K562 (cell line): ENCODE measurements around the gene NSUN2. TPM values are rescaled to one million over a fixed set of nuclear protein-coding genes. Genes with fewer than 3 reads are reported as not detected.

ENCODE experiments used
- ATAC-seq: fragments of 200-7000 bp; cut with Tn5 transposase; 3 replicates; pipeline ENCODE4 v1.9.1; 2020; ENCODE audit warnings: moderate library complexity
- BruUV-seq: library from RNA; stranded (reverse); fragments of 400-500 nt; replicated peaks from 2 replicates; lab custom pipeline; 2021; lab: Mats Ljungman, UMichigan
- CTCF ChIA-PET: fragments of 300-600 bp; formaldehyde crosslinking; extraction: SDS; loops from one replicate; lab custom pipeline; 2021; ENCODE audit warnings: low intra/inter-chr PET ratio; lab: Yijun Ruan, JAX
- POLR2A ChIA-PET: fragments of 300-600, 350-650 bp; sonication (Branson Sonifier 250); formaldehyde crosslinking; extraction: SDS; loops from one replicate; lab custom pipeline; 2021; ENCODE audit warnings: antibody characterized with exemption, inconsistent platforms; lab: Yijun Ruan, JAX
- DNase-seq, 4 experiments: peaks; one replicate each; pipeline versions ENCODE4 v3.0.0 to v3.0.0-alpha.2; 2011 to 2018; ENCODE audit warnings: low spot score in 3 of 4, mixed read lengths in 3 of 4; ENCODE audit errors: extremely low read depth in 1 of 4
- FAIRE-seq: peaks from 2 replicates; lab custom pipeline; 2011; peaks lifted over from hg19 to GRCh38; lab: Jason Lieb, UNC
- H2AFZ ChIP-seq: 2 replicates; pipeline ENCODE4 v1.6.0; 2011; ENCODE audit warnings: low read depth, low read length, control low read depth, inconsistent platforms
- H3K27ac ChIP-seq: fragments of 200-600 bp; 3 replicates; pipeline ENCODE4 v1.8.0; 2011; ENCODE audit warnings: low read depth, mild to moderate bottlenecking, control low read depth, inconsistent platforms, low read length, moderate library complexity, mixed read lengths; ENCODE audit errors: extremely low read depth
- H3K27me3 ChIP-seq, 2 experiments: fragments of 300-600 bp in 1 of 2; 2 replicates in 1 of 2; 3 replicates in 1 of 2; pipeline versions ENCODE4 v1.6.0 to v1.8.0; 2011; ENCODE audit warnings: inconsistent platforms in 2 of 2, low read length in 2 of 2, mild to moderate bottlenecking in 1 of 2, mixed read lengths in 1 of 2, moderate library complexity in 1 of 2; ENCODE audit not compliant: control insufficient read depth in 2 of 2, insufficient read depth in 2 of 2
- H3K36me3 ChIP-seq: fragments of 300-600 bp; 3 replicates; pipeline ENCODE4 v1.8.0; 2011; ENCODE audit warnings: mild to moderate bottlenecking, low read length, inconsistent platforms; ENCODE audit not compliant: control insufficient read depth, insufficient read depth
- H3K4me1 ChIP-seq, 2 experiments: fragments of 200-600 bp in 1 of 2; replicated peaks in 1 of 2; 2 replicates in 1 of 2; 3 replicates in 1 of 2; pipeline versions ENCODE4 v1.5.1 to v1.8.0; 2011; ENCODE audit warnings: inconsistent platforms in 2 of 2, low read length in 2 of 2, mild to moderate bottlenecking in 1 of 2, mixed read lengths in 1 of 2, moderate library complexity in 1 of 2; ENCODE audit not compliant: control insufficient read depth in 2 of 2, insufficient read depth in 2 of 2
- H3K4me2 ChIP-seq: 2 replicates; pipeline ENCODE4 v1.6.1; 2011; ENCODE audit warnings: low read length, control low read depth, inconsistent platforms, mixed read lengths; ENCODE audit not compliant: insufficient read depth
- H3K4me3 ChIP-seq: fragments of 200-600 bp; sonication (generic), shearing (Covaris generic); 2 replicates; pipeline ENCODE4 v1.5.1; 2016; ENCODE audit warnings: control low read depth, inconsistent platforms
- H3K79me2 ChIP-seq: fragments of 200-600 bp; 3 replicates; pipeline ENCODE4 v1.8.0; 2011; ENCODE audit warnings: low read length, inconsistent platforms; ENCODE audit not compliant: control insufficient read depth, insufficient read depth
- H3K9ac ChIP-seq, 2 experiments: 2 replicates each; pipeline versions ENCODE4 v1.6.0 to v1.6.1; 2011; ENCODE audit warnings: low read depth in 2 of 2, low read length in 2 of 2, control low read depth in 1 of 2, inconsistent platforms in 1 of 2, mild to moderate bottlenecking in 1 of 2, mixed read lengths in 1 of 2; ENCODE audit not compliant: insufficient read depth in 1 of 2
- H3K9me1 ChIP-seq: one replicate; pipeline ENCODE4 v1.6.0; 2011; ENCODE audit warnings: inconsistent platforms, mild to moderate bottlenecking, low read length, moderate library complexity; ENCODE audit not compliant: control insufficient read depth, insufficient read depth
- H3K9me3 ChIP-seq: replicated peaks from 2 replicates; pipeline ENCODE4 v1.5.1; 2011; ENCODE audit warnings: low read depth, low read length, inconsistent platforms; ENCODE audit not compliant: control insufficient read depth, insufficient read depth
- H4K20me1 ChIP-seq: replicated peaks from 2 replicates; pipeline ENCODE4 v1.6.1; 2011; ENCODE audit warnings: low read length, inconsistent platforms, mixed read lengths; ENCODE audit not compliant: control insufficient read depth, insufficient read depth
- MEF2A ChIP-seq: IDR thresholded peaks from 2 replicates; pipeline ENCODE4 v1.6.1; 2011; ENCODE audit warnings: low read depth, mild to moderate bottlenecking, low read length, moderate library complexity; ENCODE audit not compliant: control insufficient read depth
- PRDM10 ChIP-seq: fragments of 450-650 bp; IDR thresholded peaks from 2 replicates; pipeline ENCODE4 v1.6.1; 2018; ENCODE audit not compliant: partially characterized antibody
- RBM14 ChIP-seq: fragments of 200-400 bp; formaldehyde crosslinking; IDR thresholded peaks from 2 replicates; pipeline ENCODE4 v1.6.1; 2018; ENCODE audit warnings: low read depth, mild to moderate bottlenecking, low read length, moderate library complexity, borderline replicate concordance; ENCODE audit not compliant: insufficient read depth
- WGBS: fragments of 100-300 bp; shearing (Covaris generic); methylation state at CpG from one replicate; pipeline ENCODE4 v1.1.6; 2016; ENCODE audit warnings: low coverage, mixed read lengths; ENCODE audit not compliant: insufficient coverage; ENCODE audit errors: missing lambda C conversion rate; 5-methylcytosine and 5-hydroxymethylcytosine counted together
- in situ Hi-C: fragments of 300-500 bp; cut with MboI; formaldehyde crosslinking; loops from 4 replicates; pipeline ENCODE4 v1.15.0; 2018; ENCODE audit warnings: inconsistent platforms, mixed read lengths
- intact Hi-C: fragments of 100-400 bp; cut with micrococcal nuclease; formaldehyde crosslinking; loops from 2 replicates; pipeline ENCODE4 v1.14.2; 2022
- polyA plus RNA-seq, 8 experiments: library from polyadenylated mRNA; depleted of rRNA in 4 of 8; stranded (reverse) in 5 of 8; unstranded in 3 of 8; fragments of >200 nt; fragmentation: Nextera tagmentation in 2 of 8; fragmentation: Illumina TruSeq in 1 of 8; extraction: Ambion mirVana in 2 of 8; extraction: Trizol in 1 of 8; gene quantifications; 2 replicates each; pipeline versions ENCODE4 v1.2.1 to v1.2.3, GENCODE V29; 2011 to 2014; ENCODE audit warnings: inconsistent platforms in 1 of 8, missing spikeins in 1 of 8
- total RNA-seq, 7 experiments: library from RNA; depleted of rRNA in 6 of 7; stranded (reverse); fragments of >200 nt in 6 of 7; fragmentation: Illumina TruSeq in 2 of 7; extraction: Trizol in 2 of 7; gene quantifications; 2 replicates each; pipeline versions ENCODE4 v1.2.1 to v1.2.3, GENCODE V29; 2011 to 2021; ENCODE audit warnings: low replicate concordance in 1 of 7

Gene NSUN2
- total and polyA plus RNA-seq, 9 of the 15 experiments (the other 6 are each of a cell fraction or from before 2014, with no cell fraction given), result 9.2 to 167 (median 127) TPM

GRCh38 chr5:6675784-6676491 lies 43.1 kb upstream of the NSUN2 start (continued):
- TF ChIP-seq PRDM10, result no peak

GRCh38 chr5:6674886-6675285 lies 42.0 kb upstream of the NSUN2 start:
- Histone ChIP-seq H3K4me1 (no peaks in the 10 kb centered on the region), H3K9ac (no peak overlapping the region)
- POLR2A ChIA-PET, result no interaction called here

More at GRCh38 chr5:6674886-6675285, 42.0 kb upstream of the NSUN2 start:
- ATAC-seq, result no peak
- Histone ChIP-seq H3K9me1 (no peaks in the 10 kb centered on the region), H3K79me2 (no peaks in the 10 kb centered on the region), H3K4me3 (no peak overlapping the region), H3K27me3 (peaks cover 0 to 4% of the 10 kb centered on the region in 2 experiments; a peak in 1 of 5 replicates), H3K27ac (no peak overlapping the region), H2AFZ (no peak overlapping the region), H3K36me3 (0 out of 3 replicates have a peak, but pooled peaks cover 3% of the 10 kb centered on the region), H3K9me3 (peaks cover 2% of the 10 kb centered on the region; the same call in 1 of the 2 replicates), H3K4me2 (no peak overlapping the region), H4K20me1 (no peaks in the 10 kb centered on the region)
- TF ChIP-seq MEF2A (no peak), RBM14 (no peak)
- CTCF ChIA-PET, result no interaction called here
- DNase-seq, result no peak
- in situ Hi-C loops, result no loop called here
- intact Hi-C loops, result no loop called here
- FAIRE-seq, result no peak
- 64% methylated on average over 10 of the region's 10 CpGs for WGBS
- BruUV-seq, result no TSS peak
